Measurements from ENCODE around the gene MYOCOS. TPM values are rescaled to one million over a fixed set of nuclear protein-coding genes. Genes with fewer than 3 reads are reported as not detected.

The MYOCOS gene
- total RNA-seq, 1 donor from 2014 or later, result 0.27 TPM

DNA sequence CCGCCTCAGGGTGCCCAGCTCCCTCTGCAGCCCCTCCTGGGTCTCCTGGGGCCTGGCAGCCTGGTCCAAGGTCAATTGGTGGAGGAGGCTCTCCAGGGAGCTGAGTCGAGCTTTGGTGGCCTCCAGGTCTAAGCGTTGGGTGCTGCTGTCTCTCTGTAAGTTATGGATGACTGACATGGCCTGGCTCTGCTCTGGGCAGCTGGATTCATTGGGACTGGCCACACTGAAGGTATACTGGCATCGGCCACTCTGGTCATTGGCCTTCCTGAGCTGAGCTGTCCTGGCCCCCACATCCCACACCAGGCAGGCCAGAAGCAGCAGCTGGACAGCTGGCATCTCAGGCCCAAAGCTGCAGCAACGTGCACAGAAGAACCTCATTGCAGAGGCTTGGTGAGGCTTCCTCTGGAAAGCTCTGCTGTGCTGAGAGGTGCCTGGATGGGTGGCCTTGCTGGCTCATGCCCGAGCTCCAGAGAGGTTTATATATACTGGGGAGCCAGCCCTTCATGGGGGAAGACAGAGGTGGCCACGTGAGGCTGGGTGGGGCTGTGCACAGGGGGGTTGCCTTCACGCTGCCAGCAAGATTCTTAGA, 30.3 kb downstream of the MYOCOS start, which contains the start of gene MYOC:
TSS of gene MYOC (minus strand) at position 455 of the 589 bp plus-strand sequence. CDS start at position 378, 77 bp downstream.
- DNase-seq (no peak), ATAC-seq (ENCODE audit: low read depth) (no peak)
- ChIA-PET CTCF (interaction anchor here (1.2 kb wide), 1 partner anchor 10 kb away, joined by 3 read pairs; no protein-coding TSS in a partner anchor), POLR2A (no interaction called here)
- intact Hi-C loops (cut with micrococcal nuclease), result no loop called here
- TF ChIP-seq, protein P1, sequence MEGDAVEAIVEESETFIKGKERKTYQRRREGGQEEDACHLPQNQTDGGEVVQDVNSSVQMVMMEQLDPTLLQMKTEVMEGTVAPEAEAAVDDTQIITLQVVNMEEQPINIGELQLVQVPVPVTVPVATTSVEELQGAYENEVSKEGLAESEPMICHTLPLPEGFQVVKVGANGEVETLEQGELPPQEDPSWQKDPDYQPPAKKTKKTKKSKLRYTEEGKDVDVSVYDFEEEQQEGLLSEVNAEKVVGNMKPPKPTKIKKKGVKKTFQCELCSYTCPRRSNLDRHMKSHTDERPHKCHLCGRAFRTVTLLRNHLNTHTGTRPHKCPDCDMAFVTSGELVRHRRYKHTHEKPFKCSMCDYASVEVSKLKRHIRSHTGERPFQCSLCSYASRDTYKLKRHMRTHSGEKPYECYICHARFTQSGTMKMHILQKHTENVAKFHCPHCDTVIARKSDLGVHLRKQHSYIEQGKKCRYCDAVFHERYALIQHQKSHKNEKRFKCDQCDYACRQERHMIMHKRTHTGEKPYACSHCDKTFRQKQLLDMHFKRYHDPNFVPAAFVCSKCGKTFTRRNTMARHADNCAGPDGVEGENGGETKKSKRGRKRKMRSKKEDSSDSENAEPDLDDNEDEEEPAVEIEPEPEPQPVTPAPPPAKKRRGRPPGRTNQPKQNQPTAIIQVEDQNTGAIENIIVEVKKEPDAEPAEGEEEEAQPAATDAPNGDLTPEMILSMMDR (IDR thresholded peaks at IDR 0.05), result no peak
- Mint-ChIP-seq H3K4me1 (peaks cover 8% of the 10 kb centered on the region), H3K27me3 (peaks cover 36% of the 10 kb centered on the region), H3K36me3 (ENCODE audit: low read depth) (no peaks in the 10 kb centered on the region), H3K27ac (no peak within 1 kb of the TSS), H3K9me3 (no peaks in the 10 kb centered on the region), H3K4me3 (no peak within 1 kb of the TSS)

DNA sequence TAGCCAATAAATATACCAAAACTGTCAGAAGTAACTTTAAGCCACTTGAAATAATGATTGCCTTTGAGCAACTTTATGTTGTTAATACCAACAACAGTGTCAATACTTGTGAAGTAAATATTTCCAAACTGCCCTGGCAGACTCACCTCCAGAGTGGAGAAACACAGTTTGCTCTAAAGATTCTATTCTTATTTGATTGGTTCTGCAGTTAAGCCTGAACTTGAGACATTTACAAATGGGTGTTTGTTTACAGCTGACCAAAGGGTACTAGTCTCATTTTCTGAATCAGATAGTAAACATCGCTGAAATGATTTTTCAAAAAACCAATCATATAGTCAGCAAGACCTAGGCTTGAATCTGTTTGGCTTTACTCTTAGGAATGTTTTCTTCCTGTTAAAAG, 31.8 kb downstream of the MYOCOS start:
- Mint-ChIP-seq H3K4me3 (no peak overlapping the region), H3K27ac (no peak overlapping the region), H3K36me3 (ENCODE audit: low read depth) (no peaks in the 10 kb centered on the region), H3K9me3 (no peaks in the 10 kb centered on the region), H3K27me3 (peaks cover 39% of the 10 kb centered on the region), H3K4me1 (peaks cover 8% of the 10 kb centered on the region)
- ATAC-seq (ENCODE audit: low read depth) (no peak), DNase-seq (no peak)
- ChIA-PET POLR2A (no interaction called here), CTCF (no interaction called here)
- TF ChIP-seq, protein P1 (IDR thresholded peaks at IDR 0.05), result no peak
- intact Hi-C loops (cut with micrococcal nuclease), result no loop called here

DNA sequence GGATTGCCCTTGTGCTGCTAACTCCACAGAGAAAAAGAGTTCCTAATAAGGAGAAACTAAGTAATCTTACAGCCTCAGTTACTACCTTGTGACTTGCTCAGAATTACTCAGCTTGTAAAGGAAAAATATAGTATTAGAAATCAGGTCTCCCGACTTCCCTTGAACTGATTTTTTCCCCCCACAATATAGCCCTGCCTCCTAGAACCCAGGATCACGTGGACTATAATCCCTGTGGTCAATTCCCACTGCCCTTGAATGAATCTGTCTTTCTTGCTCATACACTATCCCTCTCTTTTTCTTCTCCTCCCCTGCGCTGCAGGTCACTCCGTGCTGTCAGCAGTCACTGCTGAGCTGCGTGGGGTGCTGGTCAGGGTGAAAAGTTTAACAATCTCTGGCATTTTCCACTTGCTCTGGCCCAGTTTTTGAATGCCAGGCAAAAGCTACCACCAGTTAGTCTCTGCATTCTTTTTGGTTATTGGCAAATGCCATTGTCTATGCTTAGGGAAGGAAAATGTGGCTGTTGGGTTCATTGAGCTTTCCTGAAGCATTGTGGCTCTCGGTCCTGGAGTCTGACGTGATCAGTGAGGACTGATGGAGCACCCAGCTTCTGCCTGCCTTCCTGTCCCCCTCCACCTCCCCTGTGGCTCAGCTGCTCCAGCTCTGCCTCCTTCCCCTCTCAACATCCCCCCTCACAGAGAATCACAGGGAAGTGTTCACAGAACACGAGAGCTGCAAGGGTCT, 32.3 kb downstream of the MYOCOS start:
- no peaks in the 10 kb centered on the region for H3K9me3 Mint-ChIP-seq
- H3K27me3 Mint-ChIP-seq, result peaks cover 39% of the 10 kb centered on the region
- no peak overlapping the region for H3K27ac Mint-ChIP-seq
- POLR2A ChIA-PET, result no interaction called here
- peaks cover 8% of the 10 kb centered on the region for H3K4me1 Mint-ChIP-seq
- ATAC-seq (ENCODE audit: low read depth), result no peak
- CTCF ChIA-PET, result interaction anchor here (0.7 to 1.2 kb wide), 2 partner anchors 9 to 332 kb away, joined by 3 read pairs; no protein-coding TSS in a partner anchor
- intact Hi-C loops (cut with micrococcal nuclease), result no loop called here
- no peak for DNase-seq
- H3K36me3 Mint-ChIP-seq (ENCODE audit: low read depth), result no peaks in the 10 kb centered on the region
- TF ChIP-seq, protein P1 (IDR thresholded peaks at IDR 0.05), result no peak
- H3K4me3 Mint-ChIP-seq, result no peak overlapping the region

DNA sequence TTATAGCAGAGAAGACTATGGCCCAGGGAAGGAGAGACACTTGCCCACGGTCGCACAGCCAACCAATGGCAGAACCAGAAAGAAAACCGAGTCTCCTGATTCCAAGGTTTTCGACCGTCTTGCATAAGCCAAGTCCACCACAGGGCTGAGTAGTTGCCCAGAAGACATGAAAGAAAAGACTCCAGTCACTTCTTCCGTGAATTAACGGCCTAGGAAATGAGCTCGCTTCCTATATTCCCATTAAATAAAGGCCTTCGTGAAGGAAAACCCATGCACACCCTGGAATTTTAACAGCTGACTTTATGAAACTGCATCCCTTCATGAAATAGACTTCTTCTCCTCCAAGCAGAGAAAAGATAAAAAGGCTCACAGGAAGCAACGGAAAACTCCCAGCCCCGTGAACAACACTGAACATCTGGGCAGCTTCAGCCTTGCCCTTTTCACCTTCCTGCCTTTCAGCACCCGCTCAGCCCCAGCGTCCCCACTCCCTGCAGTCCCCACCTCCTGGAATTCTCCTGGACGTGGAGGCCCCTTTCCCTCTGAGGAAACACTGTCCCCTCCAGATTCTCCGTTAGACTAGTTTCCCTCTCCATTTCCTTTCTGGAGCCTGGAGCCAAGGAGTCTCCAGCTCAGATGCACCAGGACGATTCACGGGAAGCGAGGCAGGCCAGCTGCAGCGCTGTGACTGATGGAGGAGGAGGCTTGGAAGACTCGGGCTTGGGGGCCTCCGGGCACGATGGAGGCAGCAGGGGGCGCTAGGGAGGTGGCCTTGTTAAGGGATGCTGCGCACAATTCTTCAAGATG, 33.1 kb downstream of the MYOCOS start:
- Mint-ChIP-seq H3K27me3 (peaks cover 39% of the 10 kb centered on the region), H3K36me3 (ENCODE audit: low read depth) (no peaks in the 10 kb centered on the region), H3K9me3 (no peaks in the 10 kb centered on the region), H3K4me1 (peaks cover 8% of the 10 kb centered on the region), H3K4me3 (no peak overlapping the region), H3K27ac (no peak overlapping the region)
- CTCF ChIA-PET, result interaction anchor here (0.7 to 1.2 kb wide), 2 partner anchors 10 to 331 kb away, joined by 3 read pairs; no protein-coding TSS in a partner anchor
- DNase-seq (peak; percentile 26), ATAC-seq (ENCODE audit: low read depth) (no peak)
- intact Hi-C loops (cut with micrococcal nuclease), result loop anchor here (1.0 kb wide), 1 partner anchor 330 kb away; no protein-coding TSS in a partner anchor
- POLR2A ChIA-PET, result no interaction called here
- TF ChIP-seq, protein P1 (IDR thresholded peaks at IDR 0.05), result no peak
